Sigmoid colon (tissue), 7 donors: ENCODE data around the gene DAPK1. TPM values are rescaled to one million over a fixed set of nuclear protein-coding genes. Genes with fewer than 3 reads are reported as not detected.

ENCODE experiments used
- DNase-seq: peaks from one replicate; pipeline ENCODE4 v3.0.0-alpha.2; 2019
- H3K27ac ChIP-seq, 4 donors: fragments of 200-600 bp; sonication (generic); one replicate each; pipeline ENCODE4 v1.5.1; 2016 to 2019; ENCODE audit warnings: mild to moderate bottlenecking in 1 of 4
- H3K27me3 ChIP-seq, 3 donors: fragments of 200-600 bp; sonication (generic); one replicate each; pipeline ENCODE4 v1.5.1; 2019; ENCODE audit warnings: mild to moderate bottlenecking in 1 of 3
- H3K36me3 ChIP-seq, 4 donors: fragments of 200-600 bp; sonication (generic); one replicate each; pipeline ENCODE4 v1.5.1; 2016 to 2019
- H3K4me1 ChIP-seq, 4 donors: fragments of 200-600 bp; sonication (generic); one replicate each; pipeline ENCODE4 v1.5.1; 2017 to 2019
- H3K4me3 ChIP-seq, 4 donors: fragments of 200-600 bp; sonication (generic); one replicate each; pipeline ENCODE4 v1.5.1; 2017 to 2019; ENCODE audit warnings: mild to moderate bottlenecking in 2 of 4, moderate library complexity in 1 of 4
- H3K9me3 ChIP-seq, 4 donors: fragments of 200-600 bp in 3 of 4; sonication (generic) in 3 of 4; one replicate each; pipeline versions ENCODE4 v1.5.1 to v1.6.1; 2013 to 2019
- CTCF ChIP-seq, 4 experiments: fragments of 450-650 bp in 3 of 4; fragments of 200-600 bp in 1 of 4; IDR thresholded peaks; one replicate each; pipeline ENCODE4 v1.5.1; 2016 to 2019; ENCODE audit warnings: antibody characterized with exemption in 4 of 4, mild to moderate bottlenecking in 3 of 4, moderate library complexity in 2 of 4
- EP300 ChIP-seq, 4 donors: sonication (generic); formaldehyde crosslinking; IDR thresholded peaks; one replicate each; pipeline ENCODE4 v1.6.1; 2017; ENCODE audit warnings: antibody characterized with exemption in 4 of 4
- POLR2A ChIP-seq, 2 donors: fragments of 450-650 bp; IDR thresholded peaks; one replicate each; pipeline ENCODE4 v1.6.1; 2016; ENCODE audit warnings: antibody characterized with exemption in 2 of 2, mild to moderate bottlenecking in 2 of 2, moderate library complexity in 2 of 2
- POLR2AphosphoS5 ChIP-seq, 4 donors: sonication (generic); formaldehyde crosslinking; IDR thresholded peaks; one replicate each; pipeline ENCODE4 v1.6.1; 2017; ENCODE audit warnings: antibody characterized with exemption in 4 of 4
- WGBS, 2 donors: extraction: QIAGEN DNeasy Blood & Tissue Kit; methylation state at CpG; one replicate each; pipeline ENCODE4 v1.1.7; 2013; 5-methylcytosine and 5-hydroxymethylcytosine counted together
- intact Hi-C: fragments of 100-400 bp; cut with DNase I; formaldehyde crosslinking; loops from one replicate; pipeline ENCODE4 v1.15.1; 2023
- polyA plus RNA-seq, 3 donors: library from polyadenylated mRNA; stranded (reverse); fragments of 200-250 nt; gene quantifications; one replicate each; pipeline ENCODE4 v1.2.3, GENCODE V29; 2013
- total RNA-seq, 4 donors: library from RNA; depleted of rRNA; stranded (reverse); fragments of >200 nt; gene quantifications; one replicate each; pipeline ENCODE4 v1.1.0, GENCODE V29; 2016
- donor health status: healthy with polysubstance abuse.
- donor health status: Bipolar disorder and iron deficiency.
- donor health status: healthy.

The DAPK1 gene
- total and polyA plus RNA-seq, 7 donors = 4.8 to 92.5 (median 78.1) TPM

GRCh38 chr9:87732756-87733155 is 235.1 kb downstream of the DAPK1 start:
- no peak for DNase-seq
- Histone ChIP-seq H3K4me3 (no peak overlapping the region), H3K27me3 (no peaks in the 10 kb centered on the region), H3K9me3 (no peaks in the 10 kb centered on the region), H3K36me3 (peaks cover 14 to 45% (median 27%) of the 10 kb centered on the region in 4 donors), H3K27ac (no peak overlapping the region), H3K4me1 (peaks cover 0 to 32% (median 26%) of the 10 kb centered on the region in 4 donors)
- TF ChIP-seq CTCF (IDR thresholded peaks at IDR 0.05) (no peak), POLR2AphosphoS5 (IDR thresholded peaks at IDR 0.05) (no peak), POLR2A (IDR thresholded peaks at IDR 0.05) (no peak), EP300 (IDR thresholded peaks at IDR 0.05) (no peak)
- intact Hi-C loops = no loop called here
- WGBS, 2 donors = 79 to 88% methylated on average over 3 of the region's 3 CpGs

GRCh38 chr9:87733273-87734052 is 235.8 kb downstream of the DAPK1 start:
- peaks cover 14 to 38% (median 24%) of the 10 kb centered on the region in 4 donors for H3K36me3 ChIP-seq
- H3K4me1 ChIP-seq = peaks cover 0 to 25% (median 19%) of the 10 kb centered on the region in 4 donors
- 92% methylated on average over 7 of the region's 7 CpGs for WGBS, 2 donors
- DNase-seq = no peak
- no peak overlapping the region for H3K4me3 ChIP-seq
- TF ChIP-seq POLR2A (IDR thresholded peaks at IDR 0.05) = no peak
- no peak for TF ChIP-seq POLR2AphosphoS5 (IDR thresholded peaks at IDR 0.05)
- H3K27ac ChIP-seq = no peak overlapping the region
- intact Hi-C loops = no loop called here
- H3K27me3 ChIP-seq = no peaks in the 10 kb centered on the region
- no peaks in the 10 kb centered on the region for H3K9me3 ChIP-seq

DNA sequence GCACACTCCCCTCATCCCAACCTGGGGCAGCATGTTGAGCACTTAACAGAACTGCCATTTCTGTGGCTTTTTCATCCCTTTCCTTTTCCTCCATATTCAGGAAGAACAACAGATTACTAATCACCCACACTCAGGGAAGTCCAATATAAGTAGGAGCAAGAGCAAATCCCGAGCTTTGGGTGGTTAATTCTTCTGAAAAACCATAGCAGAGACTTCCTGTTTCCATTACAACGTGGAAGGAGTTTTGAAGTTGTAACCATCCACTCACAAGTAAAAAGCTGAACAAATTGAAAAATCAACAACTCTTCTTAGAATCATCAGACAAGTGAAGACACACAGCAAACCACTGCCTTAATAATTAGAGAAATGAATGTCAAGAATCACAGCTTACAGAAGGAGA is 236.4 kb downstream of the DAPK1 start:
- intact Hi-C loops = no loop called here
- DNase-seq = no peak
- Histone ChIP-seq H3K4me3 (no peak overlapping the region), H3K9me3 (no peaks in the 10 kb centered on the region), H3K27ac (no peak overlapping the region), H3K4me1 (peaks cover 0 to 18% (median 13%) of the 10 kb centered on the region in 4 donors), H3K27me3 (no peaks in the 10 kb centered on the region), H3K36me3 (peaks cover 14 to 32% (median 20%) of the 10 kb centered on the region in 4 donors)
- no peak for TF ChIP-seq CTCF (IDR thresholded peaks at IDR 0.05)
- no peak for TF ChIP-seq POLR2AphosphoS5 (IDR thresholded peaks at IDR 0.05)
- no peak for TF ChIP-seq EP300 (IDR thresholded peaks at IDR 0.05)
- no peak for TF ChIP-seq POLR2A (IDR thresholded peaks at IDR 0.05)
- WGBS, 2 donors = 38 to 59% methylated on average over 2 of the region's 2 CpGs

DNA sequence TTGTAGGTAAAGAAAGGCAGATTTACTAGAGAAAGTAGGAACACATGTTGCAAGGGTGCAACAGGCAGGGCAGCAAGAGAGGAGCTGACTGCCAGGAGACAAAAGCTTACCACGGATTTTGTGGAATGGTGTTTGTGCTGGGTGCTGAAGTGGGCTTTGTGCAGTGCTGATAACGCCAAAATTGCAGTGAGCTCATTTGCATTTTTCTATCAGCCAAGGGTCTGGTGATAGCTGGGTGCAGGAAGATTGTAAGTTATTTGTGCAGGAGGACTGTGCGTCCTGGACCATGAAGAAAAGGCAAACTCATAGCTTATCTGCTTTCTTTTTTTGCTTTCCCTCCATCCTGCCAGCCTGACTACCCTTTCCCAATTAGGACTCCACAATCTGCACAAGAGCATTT is 241.9 kb downstream of the DAPK1 start:
- intact Hi-C loops = no loop called here
- 75 to 86% methylated on average over 3 of the region's 3 CpGs for WGBS, 2 donors
- no peak for TF ChIP-seq CTCF (IDR thresholded peaks at IDR 0.05)
- no peak for TF ChIP-seq POLR2AphosphoS5 (IDR thresholded peaks at IDR 0.05)
- no peak for TF ChIP-seq POLR2A (IDR thresholded peaks at IDR 0.05)
- no peak for TF ChIP-seq EP300 (IDR thresholded peaks at IDR 0.05)

GRCh38 chr9:87740209-87740608 is 242.5 kb downstream of the DAPK1 start:
- intact Hi-C loops = no loop called here
- no peaks in the 10 kb centered on the region for H3K27me3 ChIP-seq
- no peak for TF ChIP-seq POLR2A (IDR thresholded peaks at IDR 0.05)
- TF ChIP-seq EP300 (IDR thresholded peaks at IDR 0.05) = no peak
- no peak for TF ChIP-seq CTCF (IDR thresholded peaks at IDR 0.05)
- TF ChIP-seq POLR2AphosphoS5 (IDR thresholded peaks at IDR 0.05) = no peak
- peaks cover 0 to 8% (median 0%) of the 10 kb centered on the region in 4 donors for H3K9me3 ChIP-seq
- H3K27ac ChIP-seq = no peak overlapping the region
- H3K4me1 ChIP-seq = no peaks in the 10 kb centered on the region
- no peak overlapping the region for H3K4me3 ChIP-seq
- 59 to 68% methylated on average over 3 of the region's 3 CpGs for WGBS, 2 donors
- no peaks in the 10 kb centered on the region for H3K36me3 ChIP-seq
- DNase-seq = no peak

More for the DNA sequence above, 241.9 kb downstream of the DAPK1 start:
- Histone ChIP-seq H3K27me3 (no peaks in the 10 kb centered on the region), H3K4me3 (no peak overlapping the region), H3K4me1 (no peaks in the 10 kb centered on the region), H3K36me3 (no peaks in the 10 kb centered on the region), H3K27ac (no peak overlapping the region), H3K9me3 (peaks cover 0 to 8% (median 0%) of the 10 kb centered on the region in 4 donors)
- DNase-seq = no peak
